Endothelial cell (in vitro differentiated cells): Measurements from ENCODE around the gene NAV2. TPM values are rescaled to one million over a fixed set of nuclear protein-coding genes. Genes with fewer than 3 reads are reported as not detected.

ENCODE experiments used
- DNase-seq: peaks from one replicate; pipeline ENCODE4 v3.0.0; 2021; ENCODE audit warnings: low spot score
- H3K27ac Mint-ChIP-seq: one replicate; pipeline ENCODE4 v1.8.0; 2021; ENCODE audit warnings: mixed read lengths, inconsistent platforms; ENCODE audit not compliant: unreplicated experiment
- H3K27me3 Mint-ChIP-seq: one replicate; pipeline ENCODE4 v1.8.0; 2021; ENCODE audit warnings: mild to moderate bottlenecking, moderate library complexity, mixed read lengths, inconsistent platforms; ENCODE audit not compliant: unreplicated experiment
- H3K36me3 Mint-ChIP-seq: one replicate; pipeline ENCODE4 v1.8.0; 2021; ENCODE audit warnings: mild to moderate bottlenecking, low read depth, mixed read lengths, inconsistent platforms; ENCODE audit not compliant: unreplicated experiment
- H3K4me1 Mint-ChIP-seq: one replicate; pipeline ENCODE4 v1.8.0; 2021; ENCODE audit warnings: mild to moderate bottlenecking, mixed read lengths, inconsistent platforms; ENCODE audit not compliant: unreplicated experiment
- H3K4me3 Mint-ChIP-seq: one replicate; pipeline ENCODE4 v1.8.0; 2021; ENCODE audit warnings: mild to moderate bottlenecking, mixed read lengths, inconsistent platforms; ENCODE audit not compliant: unreplicated experiment
- H3K9me3 Mint-ChIP-seq: one replicate; pipeline ENCODE4 v1.8.0; 2021; ENCODE audit warnings: mixed read lengths, inconsistent platforms; ENCODE audit not compliant: unreplicated experiment
- CTCF ChIP-seq: fragments of 200-600 bp; sonication (generic); IDR thresholded peaks from one replicate; pipeline ENCODE4 v1.5.0; 2021; ENCODE audit warnings: antibody characterized with exemption; ENCODE audit not compliant: unreplicated experiment
- total RNA-seq: library from RNA; stranded (reverse); fragmentation: NEBNext Ultra II Directional; extraction: Animal tissue kit (Norgen Biotek cat#: 25700); gene quantifications from one replicate; pipeline ENCODE4 v1.2.1, GENCODE V29; 2021; ENCODE audit not compliant: unreplicated experiment

Gene NAV2
- total RNA-seq, 1 donor from 2014 or later = 15.6 TPM

- H3K27me3 Mint-ChIP-seq = peaks cover 3% of the 10 kb centered on the region
- no peak overlapping the region for H3K4me3 Mint-ChIP-seq
- DNase-seq = no peak
- peaks cover 8% of the 10 kb centered on the region for H3K4me1 Mint-ChIP-seq
- no peak for TF ChIP-seq CTCF
- no peaks in the 10 kb centered on the region for H3K9me3 Mint-ChIP-seq
- H3K27ac Mint-ChIP-seq = no peak overlapping the region
- no peaks in the 10 kb centered on the region for H3K36me3 Mint-ChIP-seq
These were observed 134.1 kb downstream of the NAV2 start for GRCh38 chr11:19846654-19847305.

- peaks cover 3% of the 10 kb centered on the region for H3K27me3 Mint-ChIP-seq
- H3K36me3 Mint-ChIP-seq = no peaks in the 10 kb centered on the region
- H3K9me3 Mint-ChIP-seq = no peaks in the 10 kb centered on the region
- no peak overlapping the region for H3K4me3 Mint-ChIP-seq
- H3K4me1 Mint-ChIP-seq = peaks cover 8% of the 10 kb centered on the region
- DNase-seq = no peak
- TF ChIP-seq CTCF = no peak
- no peak overlapping the region for H3K27ac Mint-ChIP-seq
These were observed 135.6 kb downstream of the NAV2 start for GRCh38 chr11:19848219-19848618.

GRCh38 chr11:19849107-19849789, 136.6 kb downstream of the NAV2 start:
- H3K9me3 Mint-ChIP-seq = no peaks in the 10 kb centered on the region
- TF ChIP-seq CTCF = no peak
- H3K27me3 Mint-ChIP-seq = peaks cover 3% of the 10 kb centered on the region
- no peak overlapping the region for H3K27ac Mint-ChIP-seq
- no peaks in the 10 kb centered on the region for H3K36me3 Mint-ChIP-seq
- H3K4me3 Mint-ChIP-seq = no peak overlapping the region
- H3K4me1 Mint-ChIP-seq = peaks cover 8% of the 10 kb centered on the region
- no peak for DNase-seq

GRCh38 chr11:19849947-19850593, 137.4 kb downstream of the NAV2 start:
- no peak for DNase-seq
- no peak for TF ChIP-seq CTCF
- H3K4me1 Mint-ChIP-seq = peaks cover 3% of the 10 kb centered on the region

GRCh38 chr11:19852288-19852687, 139.7 kb downstream of the NAV2 start:
- Mint-ChIP-seq H3K4me1 (no peaks in the 10 kb centered on the region), H3K4me3 (no peak overlapping the region), H3K27me3 (peaks cover 2% of the 10 kb centered on the region), H3K9me3 (no peaks in the 10 kb centered on the region), H3K36me3 (no peaks in the 10 kb centered on the region), H3K27ac (no peak overlapping the region)
- DNase-seq = no peak
- TF ChIP-seq CTCF = no peak

More at GRCh38 chr11:19849947-19850593, 137.4 kb downstream of the NAV2 start:
- peaks cover 3% of the 10 kb centered on the region for H3K27me3 Mint-ChIP-seq
- H3K9me3 Mint-ChIP-seq = no peaks in the 10 kb centered on the region
- H3K27ac Mint-ChIP-seq = no peak overlapping the region
- no peaks in the 10 kb centered on the region for H3K36me3 Mint-ChIP-seq
- no peak overlapping the region for H3K4me3 Mint-ChIP-seq
